ENCODE measurements around the gene BDKRB1.

Gene BDKRB1

DNA sequence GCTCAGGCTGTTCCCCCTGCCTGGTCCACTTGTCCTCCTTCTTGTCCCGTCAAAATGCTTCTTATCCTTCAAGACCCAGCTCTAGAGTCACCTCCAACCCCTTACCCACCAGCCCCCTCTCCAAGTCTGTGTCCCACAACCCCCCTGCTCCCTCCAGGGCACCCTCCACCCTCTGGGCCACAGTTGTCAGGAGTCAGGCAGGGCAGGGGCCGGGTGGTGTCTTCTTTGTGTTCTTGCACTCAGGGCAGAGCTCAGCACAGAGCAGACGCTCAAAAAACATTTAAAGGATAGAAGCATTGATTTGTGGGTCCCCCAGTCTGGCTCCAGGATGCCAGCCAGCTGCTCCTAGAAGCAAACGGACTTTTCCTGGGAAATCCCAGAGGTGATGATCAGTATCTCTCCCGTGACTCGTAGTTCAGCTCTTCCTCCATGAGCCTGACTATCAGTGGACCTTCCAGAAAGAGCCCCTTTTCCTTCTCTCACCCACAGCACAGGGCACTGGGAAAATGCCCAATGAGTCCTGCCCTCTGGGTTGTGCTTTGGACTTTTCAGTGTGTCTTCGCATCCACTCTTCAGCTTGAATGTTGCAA lies 17.2 kb upstream of the BDKRB1 start:
- Histone ChIP-seq H3K27ac (ENCODE audit: low read depth, low read length) (no peak overlapping the region), H4K20me1 (ENCODE audit: control insufficient read depth, insufficient read depth, low read depth, low read length) (no peaks in the 10 kb centered on the region), H3K9me2 (replicated peaks; ENCODE audit: control insufficient read depth, low read length) (no peaks in the 10 kb centered on the region), H3K79me2 (ENCODE audit: control insufficient read depth, low read length) (no peaks in the 10 kb centered on the region), H3K4me1 (ENCODE audit: control insufficient read depth, low read length) (no peaks in the 10 kb centered on the region), H3F3A (ENCODE audit: control insufficient read depth, insufficient read depth) (no peaks in the 10 kb centered on the region), H3K9me3 (ENCODE audit: control insufficient read depth, insufficient read depth, low read length) (no peaks in the 10 kb centered on the region), H3K4me2 (ENCODE audit: low read length) (no peak overlapping the region), H3K36me3 (ENCODE audit: control insufficient read depth, low read length) (no peaks in the 10 kb centered on the region), H3K27me3 (ENCODE audit: control insufficient read depth, low read length) (peaks cover 9% of the 10 kb centered on the region), H3K4me3 (ENCODE audit: low read length) (no peak overlapping the region)
- no peak for TF ChIP-seq CTCF (IDR thresholded peaks at IDR 0.05; ENCODE audit: low read depth, low read length, poor library complexity, severe bottlenecking)
- no peak for TF ChIP-seq EZH2phosphoT487 (IDR thresholded peaks at IDR 0.05; ENCODE audit: borderline replicate concordance, low read length)

GRCh38 chr14:96239711-96240141 lies 16.3 kb upstream of the BDKRB1 start:
- H3K4me2 ChIP-seq (ENCODE audit: low read length): no peak overlapping the region
- H3K36me3 ChIP-seq (ENCODE audit: control insufficient read depth, low read length): no peaks in the 10 kb centered on the region
- no peak for TF ChIP-seq CTCF (IDR thresholded peaks at IDR 0.05; ENCODE audit: low read depth, low read length, poor library complexity, severe bottlenecking)
- TF ChIP-seq EZH2phosphoT487 (IDR thresholded peaks at IDR 0.05; ENCODE audit: borderline replicate concordance, low read length): no peak
- no peaks in the 10 kb centered on the region for H3F3A ChIP-seq (ENCODE audit: control insufficient read depth, insufficient read depth)
- no peaks in the 10 kb centered on the region for H3K79me2 ChIP-seq (ENCODE audit: control insufficient read depth, low read length)
- no peaks in the 10 kb centered on the region for H3K9me2 ChIP-seq (replicated peaks; ENCODE audit: control insufficient read depth, low read length)
- H3K27ac ChIP-seq (ENCODE audit: low read depth, low read length): no peak overlapping the region
- no peaks in the 10 kb centered on the region for H3K9me3 ChIP-seq (ENCODE audit: control insufficient read depth, insufficient read depth, low read length)
- H3K4me1 ChIP-seq (ENCODE audit: control insufficient read depth, low read length): no peaks in the 10 kb centered on the region
- H4K20me1 ChIP-seq (ENCODE audit: control insufficient read depth, insufficient read depth, low read depth, low read length): no peaks in the 10 kb centered on the region
- H3K4me3 ChIP-seq (ENCODE audit: low read length): no peak overlapping the region
- peaks cover 9% of the 10 kb centered on the region for H3K27me3 ChIP-seq (ENCODE audit: control insufficient read depth, low read length)

GRCh38 chr14:96240641-96241040 lies 15.4 kb upstream of the BDKRB1 start:
- H3K9me2 ChIP-seq (replicated peaks; ENCODE audit: control insufficient read depth, low read length): no peaks in the 10 kb centered on the region
- H3K9me3 ChIP-seq (ENCODE audit: control insufficient read depth, insufficient read depth, low read length): no peaks in the 10 kb centered on the region
- no peaks in the 10 kb centered on the region for H4K20me1 ChIP-seq (ENCODE audit: control insufficient read depth, insufficient read depth, low read depth, low read length)
- peaks cover 9% of the 10 kb centered on the region for H3K27me3 ChIP-seq (ENCODE audit: control insufficient read depth, low read length)
- no peaks in the 10 kb centered on the region for H3K4me1 ChIP-seq (ENCODE audit: control insufficient read depth, low read length)
- TF ChIP-seq CTCF (IDR thresholded peaks at IDR 0.05; ENCODE audit: low read depth, low read length, poor library complexity, severe bottlenecking) (no peak), EZH2phosphoT487 (IDR thresholded peaks at IDR 0.05; ENCODE audit: borderline replicate concordance, low read length) (no peak)
- no peak overlapping the region for H3K27ac ChIP-seq (ENCODE audit: low read depth, low read length)
- H3K79me2 ChIP-seq (ENCODE audit: control insufficient read depth, low read length): no peaks in the 10 kb centered on the region
- H3K4me3 ChIP-seq (ENCODE audit: low read length): no peak overlapping the region
- no peaks in the 10 kb centered on the region for H3F3A ChIP-seq (ENCODE audit: control insufficient read depth, insufficient read depth)
- no peaks in the 10 kb centered on the region for H3K36me3 ChIP-seq (ENCODE audit: control insufficient read depth, low read length)
- H3K4me2 ChIP-seq (ENCODE audit: low read length): no peak overlapping the region

All from DOHH2 (cell line).